GM12878 (cell line): ENCODE measurements around the gene ETV1.

Experiments
- CTCF ChIP-seq, 3 experiments: IDR thresholded peaks in 2 of 3; conservative IDR thresholded peaks in 1 of 3; 2 replicates each; pipeline ENCODE4 v1.5.1; 2011; ENCODE audit warnings: low read depth in 3 of 3, low read length in 3 of 3, mild to moderate bottlenecking in 3 of 3, control low read depth in 2 of 3, moderate library complexity in 2 of 3, inconsistent platforms in 1 of 3, mixed read lengths in 1 of 3; ENCODE audit not compliant: control insufficient read depth in 2 of 3, insufficient read depth in 1 of 3; ENCODE audit errors: extremely low read depth in 1 of 3
- EZH2 ChIP-seq: IDR thresholded peaks from 2 replicates; pipeline ENCODE4 v1.6.1; 2012; ENCODE audit warnings: low read depth, mild to moderate bottlenecking, control low read depth, inconsistent platforms, low read length, borderline replicate concordance; ENCODE audit not compliant: control insufficient read depth
- GABPA ChIP-seq: IDR thresholded peaks from 2 replicates; pipeline ENCODE4 v1.6.1; 2014; ENCODE audit warnings: antibody characterized with exemption, low read depth, mild to moderate bottlenecking, inconsistent platforms
- HCFC1 ChIP-seq: fragments of 150-350 bp; IDR thresholded peaks from 2 replicates; pipeline ENCODE4 v1.6.1; 2014; ENCODE audit warnings: low read length
- MEF2A ChIP-seq: IDR thresholded peaks from 2 replicates; pipeline ENCODE4 v1.6.1; 2011; ENCODE audit warnings: low read depth, mild to moderate bottlenecking, low read length, moderate library complexity; ENCODE audit not compliant: insufficient read depth
- MEF2B ChIP-seq: fragments of 450-650 bp; IDR thresholded peaks from 2 replicates; pipeline ENCODE4 v1.6.1; 2018; ENCODE audit warnings: mild to moderate bottlenecking, moderate library complexity; ENCODE audit not compliant: partially characterized antibody, poor library complexity, severe bottlenecking
- PBX3 ChIP-seq: IDR thresholded peaks from 2 replicates; pipeline ENCODE4 v1.6.1; 2011; ENCODE audit warnings: mild to moderate bottlenecking, low read depth, low read length, moderate library complexity; ENCODE audit not compliant: insufficient replicate concordance
- POLR2A ChIP-seq: IDR thresholded peaks from 2 replicates; pipeline ENCODE4 v1.6.1; 2011; ENCODE audit warnings: low read depth, mild to moderate bottlenecking, low read length
- POLR2AphosphoS5 ChIP-seq: IDR thresholded peaks from 2 replicates; pipeline ENCODE4 v1.6.1; 2011; ENCODE audit warnings: mild to moderate bottlenecking, low read length, inconsistent platforms
- REST ChIP-seq: IDR thresholded peaks from 2 replicates; pipeline ENCODE4 v1.6.1; 2012; ENCODE audit warnings: mild to moderate bottlenecking, low read depth, low read length
- TARDBP ChIP-seq: IDR thresholded peaks from 2 replicates; pipeline ENCODE4 v1.6.1; 2016; ENCODE audit warnings: borderline replicate concordance
- ZNF207 ChIP-seq: fragments of 450-650 bp; IDR thresholded peaks from 2 replicates; pipeline ENCODE4 v1.6.1; 2014; ENCODE audit warnings: antibody characterized with exemption, mild to moderate bottlenecking, borderline replicate concordance

GRCh38 chr7:13856012-13856411, 133.5 kb downstream of the ETV1 start:
- TF ChIP-seq TARDBP, result no peak
- no peak for TF ChIP-seq CTCF (IDR thresholded peaks at IDR 0.05 in 2 of 3, conservative IDR thresholded peaks at IDR 0.05 in 1 of 3; ENCODE audit: control insufficient read depth in 2 of 3, extremely low read depth in 1 of 3, insufficient read depth in 1 of 3, low read depth in 3 of 3, low read length in 3 of 3)
- TF ChIP-seq PBX3, result no peak
- TF ChIP-seq MEF2B, result no peak
- TF ChIP-seq EZH2, result no peak
- no peak for TF ChIP-seq POLR2A
- TF ChIP-seq POLR2AphosphoS5, result no peak
- no peak for TF ChIP-seq MEF2A
- TF ChIP-seq HCFC1, result no peak
- no peak for TF ChIP-seq ZNF207
- no peak for TF ChIP-seq GABPA
- no peak for TF ChIP-seq REST
